ENCODE data around the gene SH3RF3.

- no peak for TF ChIP-seq CTCF (IDR thresholded peaks at IDR 0.05)
- no peak for TF ChIP-seq EP300 (IDR thresholded peaks at IDR 0.05)
- no peak for TF ChIP-seq POLR2A (IDR thresholded peaks at IDR 0.05)
Measured at GRCh38 chr2:109087055-109087663, 41.8 kb upstream of the SH3RF3 start.
